Neural crest cell (in vitro differentiated cells): Measurements from ENCODE around the gene CREB5. TPM values are rescaled to one million over a fixed set of nuclear protein-coding genes. Genes with fewer than 3 reads are reported as not detected.

Experiments
- DNase-seq: peaks from one replicate; pipeline ENCODE4 v3.0.0; 2021; ENCODE audit warnings: low read depth, mixed read lengths, low spot score
- H3K27ac Mint-ChIP-seq: one replicate; pipeline ENCODE4 v1.8.0; 2021; ENCODE audit warnings: mild to moderate bottlenecking, mixed read lengths; ENCODE audit not compliant: unreplicated experiment
- H3K27me3 Mint-ChIP-seq: 2 replicates; pipeline ENCODE4 v1.8.0; 2021; ENCODE audit warnings: low read depth, mild to moderate bottlenecking, mixed read lengths
- H3K36me3 Mint-ChIP-seq: 2 replicates; pipeline ENCODE4 v1.8.0; 2021; ENCODE audit warnings: low read depth, mild to moderate bottlenecking, mixed read lengths
- H3K4me1 Mint-ChIP-seq: 2 replicates; pipeline ENCODE4 v1.8.0; 2021; ENCODE audit warnings: mixed read lengths
- H3K4me3 Mint-ChIP-seq: one replicate; pipeline ENCODE4 v1.8.0; 2021; ENCODE audit warnings: mild to moderate bottlenecking, mixed read lengths
- H3K9me3 Mint-ChIP-seq: 2 replicates; pipeline ENCODE4 v1.8.0; 2021; ENCODE audit warnings: mixed read lengths
- CTCF ChIP-seq: fragments of 200-600 bp; sonication (generic); conservative IDR thresholded peaks from 2 replicates; pipeline ENCODE4 v1.5.0; 2021; ENCODE audit warnings: antibody characterized with exemption, mild to moderate bottlenecking
- total RNA-seq: library from RNA; stranded (reverse); gene quantifications from 2 replicates; pipeline ENCODE4 v1.2.1, GENCODE V29; 2021

The CREB5 gene
- total RNA-seq, 1 donor from 2014 or later, result 8.3 TPM

GRCh38 chr7:28630350-28630749, 218.0 kb downstream of the CREB5 start:
- Mint-ChIP-seq H3K4me3 (no peak overlapping the region), H3K9me3 (no peaks in the 10 kb centered on the region), H3K36me3 (no peaks in the 10 kb centered on the region), H3K27ac (no peak overlapping the region), H3K4me1 (no peaks in the 10 kb centered on the region), H3K27me3 (no peaks in the 10 kb centered on the region)
- no peak for DNase-seq
- TF ChIP-seq CTCF, result no peak

GRCh38 chr7:28631995-28632394, 219.7 kb downstream of the CREB5 start:
- H3K4me1 Mint-ChIP-seq, result no peaks in the 10 kb centered on the region
- no peaks in the 10 kb centered on the region for H3K36me3 Mint-ChIP-seq
- no peak overlapping the region for H3K27ac Mint-ChIP-seq
- TF ChIP-seq CTCF, result no peak
- H3K9me3 Mint-ChIP-seq, result no peaks in the 10 kb centered on the region
- no peak overlapping the region for H3K4me3 Mint-ChIP-seq
- H3K27me3 Mint-ChIP-seq, result no peaks in the 10 kb centered on the region
- no peak for DNase-seq

GRCh38 chr7:28638914-28639313, 226.6 kb downstream of the CREB5 start:
- no peak for TF ChIP-seq CTCF
- Mint-ChIP-seq H3K4me3 (no peak overlapping the region), H3K27ac (no peak overlapping the region), H3K9me3 (no peaks in the 10 kb centered on the region), H3K27me3 (no peaks in the 10 kb centered on the region), H3K4me1 (peaks cover 11% of the 10 kb centered on the region), H3K36me3 (no peaks in the 10 kb centered on the region)
- DNase-seq, result no peak

GRCh38 chr7:28640001-28640400, 227.7 kb downstream of the CREB5 start:
- Mint-ChIP-seq H3K9me3 (no peaks in the 10 kb centered on the region), H3K27me3 (no peaks in the 10 kb centered on the region), H3K36me3 (no peaks in the 10 kb centered on the region), H3K27ac (no peak overlapping the region), H3K4me3 (no peak overlapping the region), H3K4me1 (peaks cover 11% of the 10 kb centered on the region)
- TF ChIP-seq CTCF, result no peak
- no peak for DNase-seq

- no peak for TF ChIP-seq CTCF
- no peak overlapping the region for H3K4me3 Mint-ChIP-seq
- no peak overlapping the region for H3K27ac Mint-ChIP-seq
- H3K36me3 Mint-ChIP-seq, result no peaks in the 10 kb centered on the region
- H3K27me3 Mint-ChIP-seq, result no peaks in the 10 kb centered on the region
- DNase-seq, result no peak
- H3K9me3 Mint-ChIP-seq, result no peaks in the 10 kb centered on the region
- peaks cover 22% of the 10 kb centered on the region for H3K4me1 Mint-ChIP-seq
Measured at GRCh38 chr7:28641752-28642545, 229.6 kb downstream of the CREB5 start.
